IPS-18c (cell line): Measurements from ENCODE around the gene BDH1.
"Not testable (repeated sequence)": the region's sequence is repeated elsewhere in the genome, so short reads cannot be mapped to it uniquely, and the experiment has no call there.

ENCODE experiments used
- H3K4me3 ChIP-seq: 2 replicates; pipeline ENCODE4 v1.7.0; 2013; ENCODE audit warnings: low read depth, mild to moderate bottlenecking, low read length, moderate library complexity; ENCODE audit not compliant: insufficient read depth
- H3K9me3 ChIP-seq: one replicate; pipeline ENCODE4 v1.6.1; 2013; ENCODE audit warnings: mild to moderate bottlenecking, low read length, moderate library complexity; ENCODE audit not compliant: control insufficient read depth, insufficient read depth

The BDH1 gene

GRCh38 chr3:197485143-197485542 is 70.6 kb downstream of the BDH1 start:
- Histone ChIP-seq H3K4me3 (no peak overlapping the region), H3K9me3 (no peaks in the 10 kb centered on the region)

- no peak overlapping the region for H3K4me3 ChIP-seq
Observed at GRCh38 chr3:197484204-197484901, 71.4 kb downstream of the BDH1 start.

GRCh38 chr3:197482001-197482400 is 73.8 kb downstream of the BDH1 start:
- H3K9me3 ChIP-seq, result no peaks in the 10 kb centered on the region
- no peak overlapping the region for H3K4me3 ChIP-seq

More at GRCh38 chr3:197484204-197484901, 71.4 kb downstream of the BDH1 start:
- H3K9me3 ChIP-seq, result no peaks in the 10 kb centered on the region

- no peak overlapping the region for H3K4me3 ChIP-seq
- H3K9me3 ChIP-seq, result no peaks in the 10 kb centered on the region
Observed at GRCh38 chr3:197480320-197480719, 75.4 kb downstream of the BDH1 start.

GRCh38 chr3:197478746-197479668 is 76.8 kb downstream of the BDH1 start:
- no peaks in the 10 kb centered on the region for H3K9me3 ChIP-seq
- no peak overlapping the region for H3K4me3 ChIP-seq

GRCh38 chr3:197477816-197478215 is 78.0 kb downstream of the BDH1 start:
- not testable (repeated sequence) for H3K9me3 ChIP-seq, H3K4me3 ChIP-seq

- Histone ChIP-seq H3K4me3 (no peak overlapping the region), H3K9me3 (no peaks in the 10 kb centered on the region)
Observed at GRCh38 chr3:197475997-197476525, 79.7 kb downstream of the BDH1 start.

- H3K4me3 ChIP-seq, result no peak overlapping the region
- H3K9me3 ChIP-seq, result no peaks in the 10 kb centered on the region
Observed at GRCh38 chr3:197475514-197475913, 80.3 kb downstream of the BDH1 start.

GRCh38 chr3:197472151-197472550 is 83.6 kb downstream of the BDH1 start:
- Histone ChIP-seq H3K9me3 (no peaks in the 10 kb centered on the region), H3K4me3 (no peak overlapping the region)

GRCh38 chr3:197471221-197472010 is 84.4 kb downstream of the BDH1 start:
- Histone ChIP-seq H3K4me3 (no peak overlapping the region), H3K9me3 (no peaks in the 10 kb centered on the region)

- peaks cover 2% of the 10 kb centered on the region for H3K9me3 ChIP-seq
- H3K4me3 ChIP-seq, result no peak overlapping the region
Observed at GRCh38 chr3:197468866-197469382, 86.8 kb downstream of the BDH1 start.

- H3K9me3 ChIP-seq, result peaks cover 2% of the 10 kb centered on the region
- no peak overlapping the region for H3K4me3 ChIP-seq
Observed at GRCh38 chr3:197468167-197468566, 87.6 kb downstream of the BDH1 start.

- Histone ChIP-seq H3K4me3 (no peak overlapping the region), H3K9me3 (peaks cover 4% of the 10 kb centered on the region)
Observed at GRCh38 chr3:197466586-197467399, 89.0 kb downstream of the BDH1 start.

GRCh38 chr3:197465996-197466549 is 89.7 kb downstream of the BDH1 start:
- H3K4me3 ChIP-seq, result no peak overlapping the region
- H3K9me3 ChIP-seq, result peaks cover 4% of the 10 kb centered on the region

GRCh38 chr3:197465197-197465995 is 90.4 kb downstream of the BDH1 start:
- Histone ChIP-seq H3K4me3 (no peak overlapping the region), H3K9me3 (peaks cover 4% of the 10 kb centered on the region)
